ENCODE results near the gene KIF3A.

KIF3A gene

GRCh38 chr5:132662925-132663770, 74.2 kb downstream of the KIF3A start:
- peak; percentile 11 for DNase-seq (ENCODE audit: low spot score)

- DNase-seq (ENCODE audit: low spot score) = no peak
Measured at GRCh38 chr5:132662004-132662401, 75.3 kb downstream of the KIF3A start.

GRCh38 chr5:132661231-132662003, 75.9 kb downstream of the KIF3A start:
- no peak for DNase-seq (ENCODE audit: low spot score)

GRCh38 chr5:132659598-132660493, 77.5 kb downstream of the KIF3A start:
- DNase-seq (ENCODE audit: low spot score) = no peak

- peak; percentile 44 for DNase-seq (ENCODE audit: low spot score)
Measured at GRCh38 chr5:132658381-132659302, 78.7 kb downstream of the KIF3A start.

- no peak for DNase-seq (ENCODE audit: low spot score)
Measured at GRCh38 chr5:132657676-132658380, 79.5 kb downstream of the KIF3A start, which contains the start of gene IL13. Gene IL13 (plus strand): TSS chr5:132658173. CDS start chr5:132658187, 14 bp downstream.

GRCh38 chr5:132656774-132657355, 80.5 kb downstream of the KIF3A start:
- no peak for DNase-seq (ENCODE audit: low spot score)

- DNase-seq (ENCODE audit: low spot score) = no peak
Measured at GRCh38 chr5:132655821-132656773, 81.2 kb downstream of the KIF3A start.

- no peak for DNase-seq (ENCODE audit: low spot score)
Measured at GRCh38 chr5:132653716-132654115, 83.6 kb downstream of the KIF3A start.

GRCh38 chr5:132651838-132652469, 85.4 kb downstream of the KIF3A start:
- no peak for DNase-seq (ENCODE audit: low spot score)

GRCh38 chr5:132648355-132648754, 89.0 kb downstream of the KIF3A start:
- DNase-seq (ENCODE audit: low spot score) = no peak

GRCh38 chr5:132647473-132647872, 89.9 kb downstream of the KIF3A start:
- no peak for DNase-seq (ENCODE audit: low spot score)

GRCh38 chr5:132646583-132647266, 90.6 kb downstream of the KIF3A start:
- no peak for DNase-seq (ENCODE audit: low spot score)

GRCh38 chr5:132644177-132644576, 93.2 kb downstream of the KIF3A start:
- no peak for DNase-seq (ENCODE audit: low spot score)

Measured in pons (tissue), 1 donor.